Smooth muscle cell (in vitro differentiated cells): ENCODE results near the gene TUB. TPM values are rescaled to one million over a fixed set of nuclear protein-coding genes. Genes with fewer than 3 reads are reported as not detected.
A peak's percentile ranks its signal among the peaks of the same experiment; 100 is the strongest.

Source experiments
- DNase-seq: peaks from one replicate; lab custom pipeline; 2025; ENCODE audit not compliant: unreplicated experiment; lab: John Stamatoyannopoulos, UW
- H2AFZ ChIP-seq: fragments of 200-600 bp; sonication (generic); 2 replicates; pipeline ENCODE4 v1.6.0; 2016; ENCODE audit warnings: antibody characterized with exemption, low read depth, mild to moderate bottlenecking
- H3F3A ChIP-seq: fragments of 200-600 bp; sonication (generic); 2 replicates; pipeline ENCODE4 v1.6.0; 2017; ENCODE audit warnings: antibody characterized with exemption, low read depth
- H3K27ac ChIP-seq: fragments of 200-600 bp; sonication (generic); 2 replicates; pipeline ENCODE4 v1.5.1; 2016; ENCODE audit warnings: low read depth, mild to moderate bottlenecking
- H3K27me3 ChIP-seq: fragments of 200-600 bp; sonication (generic); 2 replicates; pipeline ENCODE4 v1.6.1; 2016; ENCODE audit warnings: low read depth, mild to moderate bottlenecking
- H3K36me3 ChIP-seq: fragments of 200-600 bp; sonication (generic); 2 replicates; pipeline ENCODE4 v1.5.1; 2016; ENCODE audit warnings: low read depth
- H3K4me1 ChIP-seq: fragments of 200-600 bp; sonication (generic); 2 replicates; pipeline ENCODE4 v1.5.1; 2016; ENCODE audit warnings: low read depth
- H3K4me2 ChIP-seq: fragments of 200-600 bp; sonication (generic); 2 replicates; pipeline ENCODE4 v1.6.0; 2016; ENCODE audit warnings: mild to moderate bottlenecking
- H3K4me3 ChIP-seq: fragments of 200-600 bp; sonication (generic); 2 replicates; pipeline ENCODE4 v1.5.1; 2016; ENCODE audit warnings: mild to moderate bottlenecking
- H3K79me2 ChIP-seq: fragments of 200-600 bp; sonication (generic); 2 replicates; pipeline ENCODE4 v1.6.0; 2016; ENCODE audit warnings: low read depth, mild to moderate bottlenecking
- H3K9ac ChIP-seq: fragments of 200-600 bp; sonication (generic); 2 replicates; pipeline ENCODE4 v1.6.0; 2016; ENCODE audit warnings: low read depth
- H3K9me3 ChIP-seq: fragments of 200-600 bp; sonication (generic); replicated peaks from 2 replicates; pipeline ENCODE4 v1.5.1; 2016; ENCODE audit warnings: low read depth
- H4K20me1 ChIP-seq: fragments of 200-600 bp; sonication (generic); 2 replicates; pipeline ENCODE4 v1.6.0; 2016; ENCODE audit warnings: low read depth
- CTCF ChIP-seq: fragments of 200-600 bp; sonication (generic); IDR thresholded peaks from 2 replicates; pipeline ENCODE4 v1.5.1; 2017; ENCODE audit warnings: borderline replicate concordance, mild to moderate bottlenecking, antibody characterized with exemption; ENCODE audit not compliant: insufficient read depth, poor library complexity, severe bottlenecking
- WGBS: methylation state at CpG from one replicate; pipeline ENCODE4 v1.1.7; 2016; ENCODE audit warnings: low lambda C conversion rate; 5-methylcytosine and 5-hydroxymethylcytosine counted together
- polyA plus RNA-seq: library from polyadenylated mRNA; unstranded; fragments of >200 nt; fragmentation: Nextera tagmentation; extraction: Ambion mirVana; gene quantifications from 2 replicates; pipeline ENCODE4 v1.2.1, GENCODE V29; 2016
- total RNA-seq: library from RNA; depleted of rRNA; stranded (reverse); fragments of >200 nt; gene quantifications from 2 replicates; pipeline ENCODE4 v1.2.3, GENCODE V29; 2014

Gene TUB
- total and polyA plus RNA-seq, 2 experiments from 2014 or later, result 6.0 to 9.5 TPM

DNA sequence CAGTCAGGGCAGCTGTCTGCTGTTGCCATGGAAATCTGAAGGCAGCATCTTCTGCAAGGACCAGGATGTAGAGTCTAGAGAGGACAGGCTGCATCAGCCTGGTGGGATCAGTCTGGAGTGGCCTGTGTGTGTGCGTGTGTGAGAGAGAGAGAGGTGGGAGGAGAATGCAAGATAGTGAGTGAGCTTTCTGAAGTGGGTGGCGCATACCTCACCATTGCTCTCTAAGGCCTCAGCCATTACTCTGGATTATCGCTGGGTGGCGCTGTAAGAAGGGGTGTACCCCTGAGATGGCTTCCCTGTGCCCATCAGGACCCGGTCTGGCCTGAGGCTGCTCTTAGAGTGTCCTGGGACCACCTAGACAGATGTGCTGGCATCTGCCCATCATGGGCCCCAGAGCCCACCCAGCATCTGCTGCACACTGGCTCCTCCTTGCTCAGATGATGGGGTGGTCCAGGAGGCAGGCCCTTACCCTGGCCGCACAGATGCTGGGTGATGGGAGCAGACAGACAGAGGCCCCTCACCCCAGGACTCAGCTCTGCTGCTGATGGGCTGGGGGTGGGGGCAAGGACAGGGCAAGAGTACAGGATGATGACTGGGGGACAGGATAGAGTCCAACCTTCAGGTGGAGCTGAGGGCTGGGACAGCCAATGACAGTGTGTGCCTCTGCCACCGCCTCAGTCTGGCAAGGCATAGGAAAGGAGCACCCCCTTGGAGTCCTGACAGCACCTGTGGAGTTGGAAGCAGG, 25.7 kb upstream of the TUB start:
- Histone ChIP-seq H4K20me1 (no peaks in the 10 kb centered on the region), H3K27ac (no peak overlapping the region), H3F3A (peaks cover 6% of the 10 kb centered on the region), H3K79me2 (no peaks in the 10 kb centered on the region), H3K4me1 (no peaks in the 10 kb centered on the region), H3K4me3 (no peak overlapping the region), H3K9me3 (no peaks in the 10 kb centered on the region), H3K27me3 (peaks cover 14% of the 10 kb centered on the region), H2AFZ (no peak overlapping the region), H3K9ac (no peak overlapping the region), H3K36me3 (no peaks in the 10 kb centered on the region), H3K4me2 (no peak overlapping the region)
- WGBS, result 51% methylated on average over 7 of the region's 7 CpGs
- peak; percentile 26 for TF ChIP-seq CTCF
- DNase-seq, result no peak

GRCh38 chr11:8055836-8056526, 25.0 kb upstream of the TUB start:
- no peak for DNase-seq
- WGBS, result 80% methylated on average over 10 of the region's 10 CpGs
- H2AFZ ChIP-seq, result no peak overlapping the region

DNA sequence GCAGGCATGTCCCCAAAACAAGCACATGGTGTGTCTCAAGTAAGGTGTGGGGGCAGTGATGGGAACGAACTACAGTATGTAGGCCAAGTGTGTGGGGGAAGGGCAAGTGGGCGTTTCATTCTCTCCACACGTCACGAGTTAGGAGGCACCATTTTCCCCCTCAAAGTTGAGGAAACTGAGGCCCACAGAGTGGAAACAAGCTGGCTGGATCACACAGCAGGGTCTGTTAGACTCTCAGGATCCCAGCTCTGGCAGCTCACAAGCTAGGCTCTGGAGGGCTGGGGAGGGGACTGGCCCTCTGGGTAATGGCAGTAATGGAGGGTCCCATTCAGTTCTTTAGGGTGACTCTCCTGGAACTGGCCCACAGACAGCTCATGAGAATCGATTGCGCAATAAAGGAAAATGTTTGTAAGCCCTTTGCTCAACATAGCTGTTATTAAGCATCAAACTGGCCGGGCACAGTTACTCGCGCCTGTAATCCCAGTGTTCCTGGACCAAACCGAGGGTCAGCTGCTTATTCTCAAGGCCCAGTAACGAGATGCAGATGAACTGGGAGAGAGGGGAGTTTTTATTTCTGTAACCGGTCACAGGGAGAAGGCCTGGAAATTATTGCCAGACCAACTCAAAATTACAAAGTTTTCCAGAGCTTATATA, 24.1 kb upstream of the TUB start:
- H3F3A ChIP-seq, result peaks cover 6% of the 10 kb centered on the region
- H3K9ac ChIP-seq, result no peak overlapping the region
- peaks cover 4% of the 10 kb centered on the region for H3K4me1 ChIP-seq
- no peaks in the 10 kb centered on the region for H3K79me2 ChIP-seq
- TF ChIP-seq CTCF, result no peak
- DNase-seq, result no peak
- no peaks in the 10 kb centered on the region for H3K9me3 ChIP-seq
- no peak overlapping the region for H3K4me2 ChIP-seq
- H4K20me1 ChIP-seq, result no peaks in the 10 kb centered on the region
- H3K27ac ChIP-seq, result peak overlapping the region; percentile 53
- no peak overlapping the region for H3K4me3 ChIP-seq
- H2AFZ ChIP-seq, result no peak overlapping the region
- WGBS, result 57% methylated on average over 12 of the region's 12 CpGs
- H3K27me3 ChIP-seq, result peaks cover under 1% of the 10 kb centered on the region
- H3K36me3 ChIP-seq, result no peaks in the 10 kb centered on the region

More at GRCh38 chr11:8055836-8056526, 25.0 kb upstream of the TUB start:
- Histone ChIP-seq H3K9me3 (no peaks in the 10 kb centered on the region), H3K79me2 (no peaks in the 10 kb centered on the region), H3K9ac (no peak overlapping the region), H3K4me1 (peaks cover under 1% of the 10 kb centered on the region), H3K27ac (no peak overlapping the region), H3K4me2 (no peak overlapping the region), H3K36me3 (no peaks in the 10 kb centered on the region), H3F3A (peaks cover 6% of the 10 kb centered on the region), H4K20me1 (no peaks in the 10 kb centered on the region), H3K27me3 (peaks cover 10% of the 10 kb centered on the region), H3K4me3 (no peak overlapping the region)
- TF ChIP-seq CTCF, result no peak
